GM12865 (cell line): ENCODE data around the gene MGST2.

Source experiments
- DNase-seq: peaks from one replicate; pipeline ENCODE4 v3.0.0; 2010; ENCODE audit warnings: low read depth
- H3K4me3 ChIP-seq: 2 replicates; pipeline ENCODE4 v1.5.1; 2011; ENCODE audit warnings: mild to moderate bottlenecking, low read depth, low read length, control low read depth
- CTCF ChIP-seq: IDR thresholded peaks from 2 replicates; pipeline ENCODE4 v1.5.1; 2011; ENCODE audit warnings: low read length, control low read depth, low read depth, inconsistent platforms; ENCODE audit not compliant: insufficient read depth; ENCODE audit errors: missing control alignments

The MGST2 gene

GRCh38 chr4:139728146-139728545 lies 62.5 kb downstream of the MGST2 start:
- TF ChIP-seq CTCF = no peak
- DNase-seq = no peak
- no peak overlapping the region for H3K4me3 ChIP-seq

GRCh38 chr4:139728840-139729239 lies 63.2 kb downstream of the MGST2 start:
- no peak for DNase-seq
- no peak for TF ChIP-seq CTCF
- H3K4me3 ChIP-seq = no peak overlapping the region

GRCh38 chr4:139732991-139733570 lies 67.5 kb downstream of the MGST2 start:
- no peak for TF ChIP-seq CTCF
- H3K4me3 ChIP-seq = no peak overlapping the region
- DNase-seq = no peak

- H3K4me3 ChIP-seq = no peak overlapping the region
- DNase-seq = no peak
- no peak for TF ChIP-seq CTCF
Measured at GRCh38 chr4:139734201-139734874, 68.7 kb downstream of the MGST2 start.

- peak; percentile 24 for DNase-seq
- TF ChIP-seq CTCF = peak; percentile 41
- H3K4me3 ChIP-seq = no peak overlapping the region
Measured at GRCh38 chr4:139734875-139735380, 69.3 kb downstream of the MGST2 start.

GRCh38 chr4:139735381-139736273 lies 70.0 kb downstream of the MGST2 start:
- no peak for DNase-seq
- no peak overlapping the region for H3K4me3 ChIP-seq
- TF ChIP-seq CTCF = no peak
